ENCODE results near the gene RAB11FIP4. TPM values are rescaled to one million over a fixed set of nuclear protein-coding genes. Genes with fewer than 3 reads are reported as not detected.

The RAB11FIP4 gene
- total RNA-seq, 1 donor from 2014 or later = 13.2 TPM

- DNase-seq (ENCODE audit: low spot score) = no peak
Observed at GRCh38 chr17:31568121-31568520, 176.6 kb downstream of the RAB11FIP4 start.

DNA sequence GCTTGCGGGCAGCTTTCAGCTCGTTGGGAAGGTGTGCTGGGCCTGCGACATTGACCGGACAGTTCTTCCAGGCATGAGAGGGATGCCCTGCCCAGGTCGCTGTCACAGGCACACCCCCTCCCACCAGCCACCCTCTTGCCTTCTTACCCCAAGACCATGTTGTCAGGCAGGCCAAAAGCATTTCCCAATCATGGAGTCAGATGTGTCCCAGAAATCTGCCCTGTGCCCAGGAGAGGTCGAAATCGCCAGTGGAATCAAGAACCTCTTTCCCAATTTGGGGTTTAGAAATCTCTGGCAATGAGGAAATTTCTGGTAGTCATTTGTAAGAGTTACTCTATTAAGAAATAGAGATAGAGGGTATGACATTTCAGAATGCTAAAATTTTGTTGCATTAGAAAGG, 177.1 kb downstream of the RAB11FIP4 start:
- DNase-seq (ENCODE audit: low spot score) = no peak

GRCh38 chr17:31570231-31570630, 178.8 kb downstream of the RAB11FIP4 start:
- DNase-seq (ENCODE audit: low spot score) = no peak

GRCh38 chr17:31570951-31571892, 179.7 kb downstream of the RAB11FIP4 start:
- peak; percentile 95 for DNase-seq (ENCODE audit: low spot score)

- DNase-seq (ENCODE audit: low spot score) = no peak
Observed at GRCh38 chr17:31572341-31572740, 180.9 kb downstream of the RAB11FIP4 start.

DNA sequence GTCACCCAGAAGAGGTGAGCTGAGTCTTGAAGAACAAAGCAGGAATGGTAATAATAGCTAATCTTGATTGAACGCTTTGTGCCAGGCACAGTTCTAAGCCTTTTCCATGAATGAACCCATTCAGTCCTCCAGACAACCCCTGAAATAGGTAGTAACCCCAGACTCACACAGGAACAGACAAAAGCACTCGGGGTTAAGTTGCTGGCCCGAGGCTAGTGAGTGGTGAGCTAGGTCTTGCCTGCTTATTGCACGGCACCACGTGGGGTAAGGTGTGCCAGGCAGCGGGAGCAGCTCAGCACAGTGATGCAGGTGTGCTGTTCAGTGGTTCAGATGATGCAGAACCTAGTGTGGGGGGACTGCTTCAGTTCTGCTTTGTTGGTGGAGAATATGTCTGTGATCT, 181.6 kb downstream of the RAB11FIP4 start:
- no peak for DNase-seq (ENCODE audit: low spot score)

DNA sequence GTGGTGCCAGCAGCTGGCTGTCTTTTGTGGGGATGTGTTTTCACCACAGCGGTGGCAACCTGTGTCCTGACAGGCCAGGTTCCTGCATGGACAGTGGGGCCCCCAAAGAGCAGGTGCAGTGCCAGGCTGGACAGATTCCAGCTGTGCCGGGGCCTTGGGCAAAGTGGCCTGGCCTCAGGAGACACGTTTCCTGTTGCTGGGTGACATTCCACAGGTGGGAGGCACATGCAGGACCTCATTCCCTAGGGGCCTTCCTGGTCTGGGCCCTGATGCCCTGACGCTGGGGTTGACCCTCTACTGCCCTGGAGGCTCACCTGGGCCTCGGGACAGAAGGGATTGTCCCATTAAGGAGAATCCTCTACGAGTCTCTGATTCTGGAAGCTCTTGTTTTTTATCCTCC, 182.4 kb downstream of the RAB11FIP4 start:
- DNase-seq (ENCODE audit: low spot score) = no peak

DNA sequence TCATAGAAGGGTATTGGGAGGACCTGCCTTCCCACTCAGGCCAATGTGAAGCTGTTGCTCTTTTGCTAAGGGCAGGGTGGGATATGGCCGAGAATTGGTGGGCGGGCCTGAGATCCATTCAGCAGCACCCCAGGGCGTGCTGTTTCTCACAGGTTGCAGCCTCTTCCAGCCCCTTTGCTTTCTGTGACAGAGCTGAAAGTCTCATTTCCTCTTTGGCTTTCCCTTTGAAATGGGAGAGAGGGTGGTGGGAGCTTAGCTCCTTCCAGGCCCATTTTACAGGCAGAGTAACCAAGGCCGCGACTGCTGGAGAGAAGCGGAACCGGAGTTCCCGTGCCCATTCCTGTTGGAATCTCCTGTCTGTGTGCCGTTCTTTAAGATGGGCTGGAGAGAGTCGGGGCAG, 183.0 kb downstream of the RAB11FIP4 start:
- DNase-seq (ENCODE audit: low spot score) = no peak

GRCh38 chr17:31575043-31575442, 183.6 kb downstream of the RAB11FIP4 start:
- DNase-seq (ENCODE audit: low spot score) = no peak

GRCh38 chr17:31579265-31579664, 187.8 kb downstream of the RAB11FIP4 start:
- DNase-seq (ENCODE audit: low spot score) = peak; percentile 38

- no peak for DNase-seq (ENCODE audit: low spot score)
Observed at GRCh38 chr17:31580316-31580705, 188.8 kb downstream of the RAB11FIP4 start.

DNA sequence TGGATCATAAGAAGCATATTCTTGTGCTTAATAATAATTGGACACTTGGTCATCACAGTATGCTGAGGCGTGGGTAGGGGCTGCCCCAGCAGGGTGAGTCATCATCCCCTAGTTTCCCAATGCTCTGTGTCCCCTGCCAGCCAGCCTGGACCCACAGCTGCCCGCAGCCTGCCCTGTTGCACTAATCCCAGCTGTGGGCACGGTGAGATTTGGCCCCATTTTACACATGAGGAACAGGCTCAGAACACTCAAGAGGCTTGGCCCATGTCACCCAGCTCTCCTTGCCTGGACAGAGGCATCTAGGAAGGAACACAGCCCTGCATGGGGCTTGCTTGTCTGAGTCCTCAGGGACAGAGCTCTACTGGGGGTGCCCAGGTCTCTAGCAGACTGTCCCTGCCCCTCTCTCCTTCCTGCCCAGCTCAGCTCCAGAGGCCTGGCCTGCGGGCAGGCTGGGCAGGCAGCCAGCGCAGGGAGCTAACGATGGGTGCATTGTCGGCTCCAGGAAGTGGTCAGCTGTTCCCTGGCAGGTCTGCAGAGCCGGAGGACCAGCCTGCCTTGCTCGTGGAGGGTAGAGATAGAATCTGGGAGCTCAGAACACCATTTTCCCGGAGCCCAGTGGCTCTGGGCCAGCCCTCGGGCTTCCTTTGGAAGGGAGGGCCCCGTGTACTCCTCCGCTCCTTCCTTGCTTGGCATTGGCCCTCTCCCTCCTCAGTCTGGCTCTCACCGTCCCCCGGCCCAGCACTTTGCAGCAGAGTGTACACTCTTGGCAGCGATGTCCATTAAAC, 189.4 kb downstream of the RAB11FIP4 start:
- peak; percentile 57 for DNase-seq (ENCODE audit: low spot score)

DNA sequence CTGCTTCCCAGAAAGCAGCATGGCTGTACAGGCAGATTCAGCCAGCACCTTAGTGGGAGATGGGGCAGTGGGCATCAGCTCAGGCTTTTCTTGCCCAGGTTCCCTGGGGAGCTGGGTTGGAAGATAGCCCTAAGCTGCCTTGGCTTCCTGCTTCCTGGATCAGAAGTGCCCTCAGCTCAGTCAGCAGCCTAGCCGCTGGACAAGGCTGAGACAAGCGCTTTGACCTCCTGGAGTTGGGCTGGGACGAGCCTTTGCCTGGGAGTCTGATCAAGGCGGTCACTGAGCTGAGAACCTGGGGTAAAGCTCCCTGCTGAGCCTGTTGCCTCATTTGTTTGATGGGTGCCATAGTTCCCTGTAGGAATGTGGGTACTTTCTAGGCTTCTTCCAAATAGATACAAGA, 190.0 kb downstream of the RAB11FIP4 start:
- peak; percentile 34 for DNase-seq (ENCODE audit: low spot score)

- DNase-seq (ENCODE audit: low spot score) = peak; percentile 57
Observed at GRCh38 chr17:31582151-31582907, 190.9 kb downstream of the RAB11FIP4 start.

DNA sequence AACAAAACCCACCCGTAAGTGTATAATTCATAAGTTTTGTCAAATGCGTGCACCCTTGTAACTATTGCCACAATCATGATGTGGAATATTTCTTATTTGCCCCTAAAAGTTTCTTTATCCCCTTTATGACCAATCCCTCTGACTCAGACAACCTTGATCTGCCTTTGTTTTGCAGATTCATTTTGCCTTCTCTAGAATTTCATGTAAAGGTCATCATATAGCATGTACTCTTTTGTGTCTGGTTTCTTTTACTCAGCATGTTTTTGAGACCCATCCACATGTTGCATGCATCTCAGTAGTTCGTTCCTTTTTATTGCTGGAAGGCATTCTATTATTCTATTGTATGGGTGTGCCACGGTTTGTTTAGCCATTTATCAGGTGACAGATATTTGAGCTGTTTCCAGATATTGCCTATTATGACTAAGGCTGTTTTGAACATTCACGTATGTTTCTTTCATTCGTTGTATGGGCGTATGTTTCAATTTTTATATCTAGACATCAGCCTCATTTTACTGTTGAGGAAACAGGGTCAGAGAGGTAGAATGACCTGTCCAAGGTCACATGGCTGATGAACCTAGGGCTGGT, 192.4 kb downstream of the RAB11FIP4 start:
- no peak for DNase-seq (ENCODE audit: low spot score)

- no peak for DNase-seq (ENCODE audit: low spot score)
Observed at GRCh38 chr17:31584438-31585279, 193.2 kb downstream of the RAB11FIP4 start.

GRCh38 chr17:31585280-31585630, 193.8 kb downstream of the RAB11FIP4 start:
- DNase-seq (ENCODE audit: low spot score) = no peak

DNA sequence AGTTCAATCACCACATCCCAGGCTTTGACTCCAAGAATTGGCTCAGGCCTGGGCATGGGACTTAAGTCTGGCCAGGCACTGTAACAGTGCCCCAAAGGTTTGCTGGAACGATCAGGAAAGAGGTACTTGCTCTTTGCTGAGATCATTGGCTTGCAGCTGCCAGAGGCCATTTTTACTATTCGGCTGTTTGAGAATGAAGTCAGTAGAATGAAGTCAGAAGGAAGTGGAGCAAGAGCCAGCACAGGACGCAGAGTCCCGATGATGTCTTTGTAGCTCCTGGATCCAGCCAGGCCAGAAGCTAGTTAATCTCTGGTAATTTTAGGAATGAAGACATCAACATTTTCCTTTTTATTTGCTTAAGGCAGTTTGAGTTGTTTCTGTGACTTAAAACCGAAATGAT, 195.5 kb downstream of the RAB11FIP4 start:
- no peak for DNase-seq (ENCODE audit: low spot score)

GRCh38 chr17:31587462-31587861, 196.0 kb downstream of the RAB11FIP4 start:
- no peak for DNase-seq (ENCODE audit: low spot score)

All from umbilical cord (tissue), 2 donors.